GM21529 (cell line): Measurements from ENCODE around the gene FSIP1.

ENCODE experiments used
- ATAC-seq: cut with Tn5 transposase; IDR thresholded peaks from one replicate; pipeline ENCODE4 v1.9.1; 2021; ENCODE audit not compliant: unreplicated experiment

Gene FSIP1

GRCh38 chr15:39721893-39722292 lies 60.7 kb downstream of the FSIP1 start:
- ATAC-seq = no peak

- no peak for ATAC-seq
Measured at GRCh38 chr15:39720621-39721611, 61.7 kb downstream of the FSIP1 start.

- no peak for ATAC-seq
Measured at GRCh38 chr15:39720081-39720480, 62.6 kb downstream of the FSIP1 start.

- no peak for ATAC-seq
Measured at GRCh38 chr15:39719109-39719508, 63.5 kb downstream of the FSIP1 start.

- no peak for ATAC-seq
Measured at GRCh38 chr15:39717134-39717533, 65.5 kb downstream of the FSIP1 start.

- ATAC-seq = no peak
Measured at GRCh38 chr15:39714251-39714650, 68.4 kb downstream of the FSIP1 start.

GRCh38 chr15:39713846-39714245 lies 68.8 kb downstream of the FSIP1 start:
- no peak for ATAC-seq

GRCh38 chr15:39710681-39711080 lies 72.0 kb downstream of the FSIP1 start:
- ATAC-seq = no peak

GRCh38 chr15:39709941-39710340 lies 72.7 kb downstream of the FSIP1 start:
- no peak for ATAC-seq

GRCh38 chr15:39706206-39706605 lies 76.4 kb downstream of the FSIP1 start:
- no peak for ATAC-seq

GRCh38 chr15:39704689-39705088 lies 78.0 kb downstream of the FSIP1 start:
- no peak for ATAC-seq

- ATAC-seq = no peak
Measured at GRCh38 chr15:39704235-39704634, 78.4 kb downstream of the FSIP1 start.

- no peak for ATAC-seq
Measured at GRCh38 chr15:39701988-39702387, 80.7 kb downstream of the FSIP1 start.

GRCh38 chr15:39700375-39700700 lies 82.3 kb downstream of the FSIP1 start:
- no peak for ATAC-seq

GRCh38 chr15:39699516-39700374 lies 82.9 kb downstream of the FSIP1 start:
- ATAC-seq = no peak

GRCh38 chr15:39698444-39699390 lies 83.9 kb downstream of the FSIP1 start:
- no peak for ATAC-seq

- no peak for ATAC-seq
Measured at GRCh38 chr15:39697509-39697908, 85.1 kb downstream of the FSIP1 start.

GRCh38 chr15:39695793-39696192 lies 86.8 kb downstream of the FSIP1 start:
- no peak for ATAC-seq

- no peak for ATAC-seq
Measured at GRCh38 chr15:39692356-39693327, 90.0 kb downstream of the FSIP1 start.
